Measurements from ENCODE around the gene ANLN. TPM values are rescaled to one million over a fixed set of nuclear protein-coding genes. Genes with fewer than 3 reads are reported as not detected.
A peak's percentile ranks its signal among the peaks of the same experiment; 100 is the strongest.
"Not testable (repeated sequence)": the region's sequence is repeated elsewhere in the genome, so short reads cannot be mapped to it uniquely, and the experiment has no call there.

ANLN gene
- total RNA-seq, 1 donor from 2014 or later: 15.4 TPM

DNA sequence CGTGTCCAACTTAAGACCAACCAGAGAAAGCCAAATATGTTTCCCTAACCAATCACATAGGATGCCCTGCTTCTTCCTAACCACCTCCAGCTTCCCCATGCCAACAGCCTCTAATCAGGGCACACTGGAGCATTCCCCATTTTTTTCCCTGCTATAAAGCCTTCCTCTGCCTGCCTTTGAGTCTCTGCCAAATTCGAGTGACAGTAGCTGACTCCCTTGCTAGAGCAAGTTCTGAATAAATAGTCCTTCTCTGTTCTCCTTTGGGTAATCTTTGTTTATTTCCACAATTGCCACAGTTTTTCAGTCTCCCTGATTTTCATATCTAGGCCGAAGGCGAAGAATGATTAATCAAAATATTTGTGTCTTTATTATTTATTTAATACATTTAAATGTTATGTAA, 96.7 kb downstream of the ANLN start:
- no peak for DNase-seq (ENCODE audit: low read depth)
- TF ChIP-seq, protein P1, sequence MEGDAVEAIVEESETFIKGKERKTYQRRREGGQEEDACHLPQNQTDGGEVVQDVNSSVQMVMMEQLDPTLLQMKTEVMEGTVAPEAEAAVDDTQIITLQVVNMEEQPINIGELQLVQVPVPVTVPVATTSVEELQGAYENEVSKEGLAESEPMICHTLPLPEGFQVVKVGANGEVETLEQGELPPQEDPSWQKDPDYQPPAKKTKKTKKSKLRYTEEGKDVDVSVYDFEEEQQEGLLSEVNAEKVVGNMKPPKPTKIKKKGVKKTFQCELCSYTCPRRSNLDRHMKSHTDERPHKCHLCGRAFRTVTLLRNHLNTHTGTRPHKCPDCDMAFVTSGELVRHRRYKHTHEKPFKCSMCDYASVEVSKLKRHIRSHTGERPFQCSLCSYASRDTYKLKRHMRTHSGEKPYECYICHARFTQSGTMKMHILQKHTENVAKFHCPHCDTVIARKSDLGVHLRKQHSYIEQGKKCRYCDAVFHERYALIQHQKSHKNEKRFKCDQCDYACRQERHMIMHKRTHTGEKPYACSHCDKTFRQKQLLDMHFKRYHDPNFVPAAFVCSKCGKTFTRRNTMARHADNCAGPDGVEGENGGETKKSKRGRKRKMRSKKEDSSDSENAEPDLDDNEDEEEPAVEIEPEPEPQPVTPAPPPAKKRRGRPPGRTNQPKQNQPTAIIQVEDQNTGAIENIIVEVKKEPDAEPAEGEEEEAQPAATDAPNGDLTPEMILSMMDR (IDR thresholded peaks at IDR 0.05; ENCODE audit: insufficient read depth, low read length, poor library complexity, severe bottlenecking): no peak

DNA sequence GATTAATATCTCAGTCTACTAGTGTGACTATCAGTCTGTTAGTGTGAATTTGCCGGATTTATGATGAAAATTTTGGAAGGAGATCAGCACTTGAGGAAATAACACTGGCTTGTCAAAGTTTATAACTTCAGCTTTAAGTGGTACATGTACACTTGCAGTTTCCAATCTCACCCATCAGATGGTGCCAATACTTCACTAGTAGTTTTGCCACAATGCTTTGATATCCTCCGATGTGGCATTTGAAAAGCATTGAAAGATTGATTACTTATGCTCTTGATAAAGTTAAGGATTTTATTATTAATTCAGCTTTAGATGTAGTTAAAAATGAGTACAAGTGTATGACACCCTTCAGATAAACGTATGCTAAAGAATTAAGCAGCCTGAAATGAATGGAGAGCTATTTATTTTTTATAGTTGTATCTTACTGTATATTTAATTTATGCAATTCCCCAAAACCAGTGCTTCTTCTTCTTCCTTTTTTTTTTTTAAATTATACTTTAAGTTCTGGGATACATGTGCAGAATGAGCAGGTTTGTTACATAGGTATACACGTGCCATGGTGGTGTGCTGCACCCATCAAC, 98.2 kb downstream of the ANLN start:
- TF ChIP-seq, protein P1 (IDR thresholded peaks at IDR 0.05; ENCODE audit: insufficient read depth, low read length, poor library complexity, severe bottlenecking): peak; percentile 68
- DNase-seq (ENCODE audit: low read depth): peak; percentile 23
- Histone ChIP-seq H3K36me3 (ENCODE audit: control insufficient read depth, insufficient read depth, low read length) (no peaks in the 10 kb centered on the region), H3K4me3 (ENCODE audit: low read depth, low read length) (no peak overlapping the region), H3K27me3 (ENCODE audit: control insufficient read depth, insufficient read depth, low read length) (no peaks in the 10 kb centered on the region)

More for the DNA sequence above, 96.7 kb downstream of the ANLN start:
- Histone ChIP-seq H3K27me3 (ENCODE audit: control insufficient read depth, insufficient read depth, low read length) (no peaks in the 10 kb centered on the region), H3K36me3 (ENCODE audit: control insufficient read depth, insufficient read depth, low read length) (no peaks in the 10 kb centered on the region), H3K4me3 (ENCODE audit: low read depth, low read length) (no peak overlapping the region)

DNA sequence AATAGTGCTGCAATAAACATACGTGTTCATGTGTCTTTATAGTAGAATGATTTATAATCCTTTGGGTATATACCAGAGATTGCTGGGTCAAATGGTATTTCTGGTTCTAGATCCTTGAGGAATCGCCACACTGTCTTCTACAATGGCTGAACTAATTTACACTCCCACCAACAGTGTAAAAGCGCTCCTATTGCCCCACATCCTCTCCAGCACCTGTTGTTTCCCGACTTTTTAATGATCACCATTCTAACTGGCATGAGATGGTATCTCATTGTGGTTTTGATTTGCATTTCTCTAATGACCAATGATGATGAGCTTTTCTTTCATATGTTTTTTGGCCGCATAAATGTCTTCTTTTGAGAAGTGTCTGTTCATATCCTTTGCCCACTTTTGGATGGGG, 99.0 kb downstream of the ANLN start:
- not testable (repeated sequence) for H3K36me3 ChIP-seq (ENCODE audit: control insufficient read depth, insufficient read depth, low read length); H3K4me3 ChIP-seq (ENCODE audit: low read depth, low read length); H3K27me3 ChIP-seq (ENCODE audit: control insufficient read depth, insufficient read depth, low read length); DNase-seq (ENCODE audit: low read depth)

DNA sequence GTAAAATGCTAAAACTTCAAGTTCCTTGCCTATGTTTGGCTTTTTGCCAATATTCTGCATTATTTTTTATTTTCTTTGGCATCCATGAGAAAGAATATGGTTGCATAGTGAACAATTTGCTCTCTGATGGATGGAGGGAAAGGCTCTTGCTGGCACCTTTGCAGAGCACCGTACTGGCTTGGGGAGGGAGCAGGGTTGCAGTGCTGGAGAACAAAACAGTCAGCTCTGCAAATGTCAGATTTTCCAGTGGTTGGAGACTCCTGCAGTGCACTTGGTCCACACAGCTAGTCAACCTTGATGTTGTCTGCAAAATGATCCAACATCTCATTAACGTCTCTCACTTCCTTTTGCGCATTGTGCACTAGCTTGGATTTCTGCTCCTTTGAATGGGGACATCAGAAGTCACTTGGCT, 100.8 kb downstream of the ANLN start:
- TF ChIP-seq, protein P1 (IDR thresholded peaks at IDR 0.05; ENCODE audit: insufficient read depth, low read length, poor library complexity, severe bottlenecking): no peak

DNA sequence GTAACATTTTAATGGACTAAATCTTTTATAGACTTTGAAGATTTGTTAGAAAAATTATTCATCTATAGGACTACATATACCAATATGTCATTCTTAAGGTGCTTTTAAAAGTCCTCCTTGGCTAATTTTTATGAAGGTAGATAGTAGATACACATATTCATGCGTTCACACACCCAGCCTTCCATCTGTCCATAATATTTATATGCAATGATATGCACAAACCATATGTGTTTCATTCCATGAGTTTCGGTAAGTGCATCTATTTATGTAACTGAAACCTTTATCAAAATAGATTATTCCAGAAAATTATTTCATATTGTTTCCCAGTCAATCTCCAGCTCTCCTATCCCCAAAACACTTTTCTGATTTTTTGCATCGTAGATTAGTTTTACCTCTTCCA, 101.7 kb downstream of the ANLN start:
- H3K36me3 ChIP-seq (ENCODE audit: control insufficient read depth, insufficient read depth, low read length): no peaks in the 10 kb centered on the region
- no peaks in the 10 kb centered on the region for H3K27me3 ChIP-seq (ENCODE audit: control insufficient read depth, insufficient read depth, low read length)
- no peak for DNase-seq (ENCODE audit: low read depth)
- no peak overlapping the region for H3K4me3 ChIP-seq (ENCODE audit: low read depth, low read length)
- TF ChIP-seq, protein P1 (IDR thresholded peaks at IDR 0.05; ENCODE audit: insufficient read depth, low read length, poor library complexity, severe bottlenecking): no peak

More for the DNA sequence above, 100.8 kb downstream of the ANLN start:
- no peaks in the 10 kb centered on the region for H3K27me3 ChIP-seq (ENCODE audit: control insufficient read depth, insufficient read depth, low read length)
- no peak for DNase-seq (ENCODE audit: low read depth)
- no peaks in the 10 kb centered on the region for H3K36me3 ChIP-seq (ENCODE audit: control insufficient read depth, insufficient read depth, low read length)
- no peak overlapping the region for H3K4me3 ChIP-seq (ENCODE audit: low read depth, low read length)

DNA sequence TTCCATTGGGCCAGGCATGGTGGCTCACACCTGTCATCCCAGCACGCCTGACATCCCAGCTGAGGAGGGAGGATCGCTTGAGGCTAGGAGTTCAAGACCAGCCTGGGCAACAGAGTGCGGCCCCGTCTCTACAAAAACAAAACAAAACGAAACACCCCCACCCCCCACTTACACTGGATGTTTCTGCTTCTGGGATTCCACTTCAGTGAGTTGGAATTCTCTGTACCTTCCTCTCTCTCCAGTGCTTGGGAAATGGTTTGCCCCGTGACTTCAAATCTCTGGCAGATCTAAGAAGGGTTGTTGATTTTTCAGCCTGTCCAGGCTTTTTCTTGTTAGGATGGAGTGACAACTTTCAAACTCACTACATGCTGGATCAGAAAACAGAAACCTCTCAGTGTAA, 106.9 kb downstream of the ANLN start:
- TF ChIP-seq, protein P1 (IDR thresholded peaks at IDR 0.05; ENCODE audit: insufficient read depth, low read length, poor library complexity, severe bottlenecking): no peak
- no peak for DNase-seq (ENCODE audit: low read depth)
- no peaks in the 10 kb centered on the region for H3K36me3 ChIP-seq (ENCODE audit: control insufficient read depth, insufficient read depth, low read length)
- H3K27me3 ChIP-seq (ENCODE audit: control insufficient read depth, insufficient read depth, low read length): no peaks in the 10 kb centered on the region
- H3K4me3 ChIP-seq (ENCODE audit: low read depth, low read length): no peak overlapping the region

DNA sequence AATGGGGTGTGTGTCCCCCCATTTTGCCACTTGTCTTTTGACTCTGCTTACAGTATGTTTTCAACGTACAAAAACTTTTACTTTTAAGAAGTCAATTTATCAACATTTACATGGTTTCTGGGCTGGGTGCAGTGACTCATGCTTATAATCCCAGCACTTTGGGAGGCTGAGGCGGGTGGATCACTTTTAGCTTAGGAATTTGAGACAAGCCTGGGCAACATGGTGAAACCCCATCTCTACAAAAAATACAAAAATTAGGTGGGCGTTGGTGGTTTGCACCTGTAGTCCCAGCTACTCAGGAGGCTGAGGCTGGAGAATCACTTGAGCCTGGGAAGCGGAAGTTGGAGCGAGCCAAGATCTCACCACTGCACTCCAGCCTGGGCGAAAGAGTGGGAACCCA, 107.5 kb downstream of the ANLN start:
- not testable (repeated sequence) for DNase-seq (ENCODE audit: low read depth); H3K4me3 ChIP-seq (ENCODE audit: low read depth, low read length); H3K27me3 ChIP-seq (ENCODE audit: control insufficient read depth, insufficient read depth, low read length); H3K36me3 ChIP-seq (ENCODE audit: control insufficient read depth, insufficient read depth, low read length)
